ENCODE results near the gene EYS.
"Not testable (repeated sequence)": the region's sequence is repeated elsewhere in the genome, so short reads cannot be mapped to it uniquely, and the experiment has no call there.

EYS gene

DNA sequence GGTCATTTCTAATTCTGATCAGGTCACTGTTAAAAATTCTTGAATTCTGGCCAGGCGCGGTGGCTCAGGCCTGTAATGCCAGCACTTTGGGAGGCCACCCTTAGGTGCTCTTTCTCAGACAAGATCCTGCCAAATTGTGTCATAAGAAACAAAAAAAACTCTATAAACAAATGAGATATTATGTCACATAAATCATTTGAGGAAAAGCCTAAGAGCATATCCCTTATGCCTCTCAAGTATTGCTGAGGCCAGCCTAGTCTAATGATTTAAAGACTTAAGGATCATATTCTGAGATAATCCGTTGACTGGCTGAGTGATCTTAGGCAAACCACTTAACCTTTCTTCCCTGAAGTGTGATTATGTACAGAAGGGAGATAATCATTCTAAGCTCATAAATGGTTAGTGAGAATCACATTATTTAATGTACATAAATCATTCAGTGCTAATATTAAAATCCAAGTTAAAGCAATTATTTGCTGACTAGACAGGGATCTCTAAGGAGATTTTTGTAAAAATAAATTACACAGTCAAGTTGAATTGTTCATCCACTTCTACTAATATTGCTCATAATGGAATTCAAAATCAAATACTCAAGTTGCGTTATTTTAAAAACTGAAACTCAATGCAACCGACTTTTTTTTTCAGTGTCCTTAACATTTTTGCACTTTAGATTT lies 1706.1 kb downstream of the EYS start:
- DNase-seq = no peak

DNA sequence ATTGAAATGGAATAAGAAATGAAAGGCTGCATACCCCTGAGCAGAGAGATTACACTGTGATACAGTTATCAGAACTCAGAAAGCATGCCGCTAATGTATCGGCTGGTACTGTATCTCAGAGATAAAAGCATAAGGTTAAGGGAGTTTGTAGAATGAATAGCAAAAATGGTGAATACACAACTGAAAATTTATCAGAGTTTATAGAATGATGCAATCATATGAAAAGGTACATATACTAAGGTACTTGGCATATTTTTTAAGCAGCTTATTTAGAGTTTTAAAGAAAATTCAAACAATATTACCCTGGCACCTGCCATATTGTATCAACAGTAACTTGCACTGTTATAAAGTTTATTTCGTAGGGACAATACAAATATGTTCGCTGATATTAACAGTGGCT lies 1707.4 kb downstream of the EYS start:
- DNase-seq = no peak

DNA sequence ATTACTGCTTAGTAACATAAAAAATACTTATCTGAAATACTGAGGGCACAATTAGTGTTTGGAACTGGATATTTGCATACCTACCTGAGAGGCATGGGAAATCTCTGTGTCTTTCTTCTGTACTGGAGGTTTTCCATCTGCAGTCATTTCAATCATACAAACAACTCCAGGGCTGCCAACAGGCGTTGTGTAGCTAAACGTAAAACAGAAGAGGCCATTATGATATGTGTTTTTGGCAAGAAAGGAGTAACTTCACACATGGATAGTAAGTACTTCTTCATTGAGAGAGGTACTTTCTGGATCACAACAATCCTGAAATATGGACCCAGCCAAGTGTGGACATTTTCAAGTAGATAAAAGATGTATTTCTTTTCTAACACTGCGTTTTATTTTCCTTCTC lies 1708.0 kb downstream of the EYS start:
- DNase-seq = no peak

DNA sequence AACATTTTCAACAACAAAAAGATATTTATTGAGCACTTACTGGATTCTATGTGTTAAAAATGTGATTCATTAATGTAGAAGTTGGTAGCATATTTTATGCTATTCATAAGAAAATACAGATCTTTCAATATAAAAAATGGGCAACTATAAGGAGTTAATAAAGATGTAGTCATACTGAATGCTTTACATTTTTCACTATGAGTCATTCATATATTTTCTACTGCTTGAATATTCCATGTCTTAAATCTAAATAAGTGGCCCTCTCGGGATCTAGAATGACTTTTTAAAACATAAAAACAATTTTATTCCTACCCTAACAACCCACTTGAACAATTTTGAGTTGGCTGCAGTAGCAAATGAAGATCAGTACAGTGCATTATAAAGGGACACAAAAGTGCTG lies 1709.3 kb downstream of the EYS start:
- DNase-seq = no peak

- DNase-seq = no peak
These were observed 1709.8 kb downstream of the EYS start for GRCh38 chr6:63997221-63997620.

DNA sequence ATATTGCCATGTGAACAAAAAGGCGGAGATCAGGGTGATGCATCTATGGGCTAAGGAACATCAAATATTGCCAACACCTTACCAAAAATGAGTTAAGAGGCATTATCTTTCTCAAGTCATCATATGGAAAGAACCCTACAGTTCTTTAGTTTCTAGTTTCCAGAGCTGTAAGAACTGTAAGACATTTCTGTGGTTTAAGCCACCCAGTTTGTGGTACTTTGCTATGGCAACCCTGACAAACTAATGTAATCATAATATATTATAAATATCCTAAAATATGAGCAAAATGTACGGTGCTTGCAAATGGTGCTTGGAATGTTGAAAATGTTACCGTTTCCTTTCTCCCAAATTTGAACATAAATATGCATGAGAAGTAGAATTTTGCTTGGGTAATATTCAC lies 1721.8 kb downstream of the EYS start:
- no peak for DNase-seq

DNA sequence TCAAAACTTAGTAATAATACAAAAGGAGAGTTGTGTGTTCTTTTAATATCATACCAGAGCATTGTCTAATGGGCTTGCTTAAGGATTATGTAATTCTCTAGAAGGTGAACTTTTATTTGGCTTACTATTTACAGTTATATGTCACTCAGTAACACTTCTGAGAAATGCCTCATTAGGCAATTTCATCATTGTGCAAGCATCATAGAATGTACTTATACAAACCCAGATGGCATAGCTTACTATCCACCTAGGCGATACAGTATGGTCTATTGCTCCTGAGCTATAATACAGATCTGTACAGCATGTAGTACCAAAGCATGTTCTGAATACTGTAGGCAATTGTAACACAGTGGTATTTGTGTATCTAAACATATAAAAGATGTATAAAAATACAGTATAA lies 1731.3 kb downstream of the EYS start:
- DNase-seq = no peak

DNA sequence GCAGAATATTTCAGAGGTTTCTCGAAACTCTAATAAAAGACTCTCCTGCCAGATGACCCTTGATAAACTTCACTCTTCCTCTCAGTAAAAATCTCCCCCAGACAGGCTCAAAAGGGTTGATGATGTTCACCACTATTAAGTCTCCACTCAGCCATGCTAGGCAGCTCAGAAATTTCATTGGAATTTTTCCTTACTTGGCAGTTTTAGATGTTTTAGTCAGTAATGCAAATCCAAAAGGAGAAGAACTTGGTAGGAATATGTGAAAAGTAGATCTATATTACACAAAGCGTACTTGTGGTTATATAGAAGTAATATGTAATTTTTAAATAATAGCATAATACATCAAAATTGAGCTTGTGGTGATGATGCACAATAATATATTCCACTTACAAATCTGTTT lies 1738.4 kb downstream of the EYS start:
- no peak for DNase-seq

DNA sequence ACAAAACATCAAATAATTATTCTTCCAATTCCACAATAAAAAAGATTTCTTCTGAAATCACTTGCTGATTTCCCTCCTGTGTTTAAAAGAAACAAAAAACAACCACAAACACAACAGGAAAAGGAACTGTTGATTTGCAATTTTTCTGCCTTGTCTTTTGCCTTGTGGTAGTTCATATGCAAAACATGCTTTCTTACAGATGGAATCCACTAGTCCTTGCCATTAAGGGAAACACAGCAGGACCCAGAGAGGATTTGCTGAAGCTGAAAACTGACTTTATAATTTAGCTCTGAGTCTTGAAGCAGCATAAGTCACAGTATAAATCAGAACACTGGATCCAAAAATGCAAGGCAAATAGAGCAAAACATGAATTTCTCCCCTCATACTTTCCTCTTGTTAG lies 1742.7 kb downstream of the EYS start:
- no peak for DNase-seq

- no peak for DNase-seq
These were observed 1743.2 kb downstream of the EYS start for GRCh38 chr6:63963769-63964315.

- DNase-seq = not testable (repeated sequence)
These were observed 1753.5 kb downstream of the EYS start for GRCh38 chr6:63953336-63954021.

DNA sequence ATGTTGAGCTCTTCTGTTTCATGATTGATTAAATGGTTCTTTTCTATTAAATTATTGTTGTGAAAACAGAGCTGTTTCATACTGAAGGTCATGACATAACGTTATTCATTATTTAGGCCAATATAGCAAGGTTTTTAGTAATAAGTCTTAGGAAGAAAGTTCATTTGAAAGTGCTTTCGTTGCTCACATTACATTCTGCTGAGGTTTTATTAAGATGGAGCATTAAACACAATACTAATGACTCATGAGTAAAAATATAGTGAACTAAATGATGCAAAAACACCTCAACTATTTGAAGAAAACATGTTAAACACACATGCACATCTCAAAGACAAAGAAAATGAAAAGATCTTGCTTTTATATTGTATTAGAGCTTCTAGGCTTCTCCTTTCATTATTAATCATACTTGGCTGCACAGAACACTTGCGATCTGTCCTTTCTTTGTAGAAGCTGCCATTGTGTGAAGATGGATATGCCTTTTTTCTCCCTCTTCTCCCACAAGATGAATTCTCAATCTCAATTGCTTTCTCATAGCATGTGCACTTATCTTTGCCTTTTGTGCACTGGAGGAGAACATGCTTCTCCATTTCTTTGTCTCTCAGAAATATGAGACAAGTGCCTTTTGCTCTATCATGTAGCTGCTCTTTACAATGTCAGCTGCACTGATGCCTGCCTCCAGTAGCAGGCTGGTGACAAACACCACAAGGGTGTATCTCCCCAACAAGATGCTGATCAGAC lies 1759.1 kb downstream of the EYS start:
- no peak for DNase-seq

DNA sequence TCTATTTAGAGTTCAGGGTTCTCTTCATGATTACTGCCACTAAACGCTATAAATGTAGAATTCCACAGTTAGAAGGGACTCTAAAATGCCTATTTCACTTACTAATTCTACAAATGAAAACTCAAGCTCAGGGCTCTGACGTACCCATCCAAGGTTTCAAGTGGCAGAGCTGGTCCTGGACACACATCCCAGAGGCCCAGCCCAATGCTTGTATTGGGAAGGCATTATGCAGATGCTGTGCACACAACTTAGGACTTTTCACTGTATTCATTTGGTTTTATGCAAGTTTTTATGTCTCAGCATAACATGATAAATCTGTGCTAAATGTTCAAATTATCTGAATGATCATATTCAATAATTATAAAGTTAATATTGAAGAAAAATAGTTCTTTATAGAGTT lies 1761.0 kb downstream of the EYS start:
- DNase-seq = no peak

GRCh38 chr6:63943826-63944225 lies 1763.2 kb downstream of the EYS start:
- DNase-seq = no peak

- DNase-seq = no peak
These were observed 1765.1 kb downstream of the EYS start for GRCh38 chr6:63941747-63942470.

- no peak for DNase-seq
These were observed 1767.0 kb downstream of the EYS start for GRCh38 chr6:63940056-63940455.

DNA sequence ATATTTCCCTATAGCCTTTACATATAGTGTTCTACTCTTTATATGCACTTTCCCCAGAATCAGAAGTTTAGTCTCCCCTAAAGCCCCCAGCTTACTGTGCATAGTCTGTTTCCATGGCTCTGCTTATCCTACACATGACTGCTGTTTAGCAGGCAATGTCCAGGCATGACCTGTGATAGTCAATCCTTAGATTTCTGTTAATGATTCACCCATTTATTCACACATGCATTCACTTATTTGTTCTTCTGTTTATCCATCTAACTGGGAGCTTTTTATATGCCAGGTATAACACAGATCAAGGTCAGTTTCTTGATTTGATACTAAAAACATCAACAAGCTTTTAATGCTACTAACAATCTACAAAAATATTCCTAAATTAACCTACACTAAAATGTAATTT lies 1770.6 kb downstream of the EYS start:
- DNase-seq = no peak

- DNase-seq = no peak
These were observed 1771.3 kb downstream of the EYS start for GRCh38 chr6:63935732-63936131.

- DNase-seq = not testable (repeated sequence)
These were observed 1773.1 kb downstream of the EYS start for GRCh38 chr6:63933948-63934347.

DNA sequence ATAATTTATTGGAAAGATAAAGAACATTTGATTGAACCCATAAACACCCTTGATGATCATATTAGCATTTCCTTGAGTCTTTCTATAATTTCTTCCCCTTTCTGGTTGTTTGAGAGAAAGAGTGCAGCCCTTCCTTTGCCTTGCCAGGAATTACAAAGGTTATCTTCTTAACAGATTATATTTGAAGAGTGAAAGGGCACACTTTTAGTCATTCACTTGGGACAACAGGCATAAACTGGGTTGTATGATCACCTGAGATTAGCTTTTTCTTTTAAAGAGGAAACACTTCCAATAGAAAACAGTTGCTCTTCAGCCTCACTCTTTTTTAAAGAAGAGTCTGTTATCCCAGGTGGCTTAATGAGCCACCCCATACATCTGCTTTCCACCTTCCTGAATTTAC lies 1776.2 kb downstream of the EYS start:
- no peak for DNase-seq

- DNase-seq = no peak
These were observed 1777.9 kb downstream of the EYS start for GRCh38 chr6:63929111-63929510.

DNA sequence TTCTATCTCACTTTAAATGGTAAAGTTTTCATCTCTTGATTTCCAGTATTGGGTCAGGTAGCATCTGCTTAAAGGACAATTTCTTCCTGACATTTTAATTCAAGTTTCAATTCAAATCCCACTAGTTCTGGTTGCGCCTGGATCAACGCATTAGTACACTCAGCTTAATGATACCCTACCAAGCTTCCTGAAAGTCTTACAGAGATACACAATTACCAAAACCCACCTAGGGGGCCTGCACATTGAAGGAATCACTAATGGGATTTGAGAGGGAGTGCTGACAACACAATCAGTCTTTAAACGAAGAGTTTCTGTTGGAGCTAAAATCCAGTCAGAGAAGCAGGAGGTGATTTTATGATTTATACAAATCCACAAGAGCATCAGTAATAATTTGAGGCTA lies 1778.4 kb downstream of the EYS start:
- DNase-seq = no peak
